HUES48 (cell line): Measurements from ENCODE around the gene CCDC40.
A peak's percentile ranks its signal among the peaks of the same experiment; 100 is the strongest.

ENCODE experiments used
- H3K27ac ChIP-seq: one replicate; pipeline ENCODE4 v1.7.0; 2013; ENCODE audit warnings: low read depth, low read length, inconsistent platforms
- H3K27me3 ChIP-seq: 2 replicates; pipeline ENCODE4 v1.6.1; 2013; ENCODE audit warnings: mild to moderate bottlenecking, low read length; ENCODE audit not compliant: control insufficient read depth, insufficient read depth
- H3K36me3 ChIP-seq: 2 replicates; pipeline ENCODE4 v1.6.1; 2013; ENCODE audit warnings: low read length; ENCODE audit not compliant: control insufficient read depth, insufficient read depth
- H3K4me1 ChIP-seq: 2 replicates; pipeline ENCODE4 v1.6.1; 2013; ENCODE audit warnings: mild to moderate bottlenecking, low read length; ENCODE audit not compliant: control insufficient read depth, insufficient read depth
- H3K4me3 ChIP-seq: 2 replicates; pipeline ENCODE4 v1.5.1; 2013; ENCODE audit warnings: mild to moderate bottlenecking, low read depth, low read length
- H3K9ac ChIP-seq: 2 replicates; pipeline ENCODE4 v1.6.1; 2013; ENCODE audit warnings: mild to moderate bottlenecking, low read depth, low read length, moderate library complexity
- H3K9me3 ChIP-seq: 2 replicates; pipeline ENCODE4 v1.6.1; 2013; ENCODE audit warnings: low read length; ENCODE audit not compliant: control insufficient read depth, insufficient read depth

Gene CCDC40

GRCh38 chr17:80035937-80036714 is at the start of gene CCDC40:
Gene CCDC40, plus strand, starts transcription at chr17:80036642. Its CDS starts 21 bp downstream, at chr17:80036663.
- H3K9ac ChIP-seq, result peak within 1 kb of the TSS; percentile 82
- peak within 1 kb of the TSS; percentile 92 for H3K4me3 ChIP-seq
- H3K27me3 ChIP-seq, result no peaks in the 10 kb centered on the region
- no peaks in the 10 kb centered on the region for H3K9me3 ChIP-seq
- 0 out of 2 replicates have a peak, but pooled peaks cover 3% of the 10 kb centered on the region for H3K4me1 ChIP-seq
- peaks cover 5% of the 10 kb centered on the region for H3K36me3 ChIP-seq
- H3K27ac ChIP-seq, result peak within 1 kb of the TSS; percentile 93

- no peaks in the 10 kb centered on the region for H3K36me3 ChIP-seq
- H3K9ac ChIP-seq, result no peak overlapping the region
- no peaks in the 10 kb centered on the region for H3K9me3 ChIP-seq
- no peak overlapping the region for H3K27ac ChIP-seq
- H3K27me3 ChIP-seq, result no peaks in the 10 kb centered on the region
- peaks cover 25% of the 10 kb centered on the region for H3K4me1 ChIP-seq
- H3K4me3 ChIP-seq, result no peak overlapping the region
Measured at GRCh38 chr17:79987187-79987934, 49.1 kb upstream of the CCDC40 start.

GRCh38 chr17:79987935-79988184 is 48.6 kb upstream of the CCDC40 start:
- Histone ChIP-seq H3K27me3 (no peaks in the 10 kb centered on the region), H3K27ac (no peak overlapping the region), H3K9ac (no peak overlapping the region), H3K9me3 (no peaks in the 10 kb centered on the region), H3K36me3 (no peaks in the 10 kb centered on the region), H3K4me1 (peaks cover 30% of the 10 kb centered on the region), H3K4me3 (no peak overlapping the region)

- Histone ChIP-seq H3K4me1 (peaks cover 34% of the 10 kb centered on the region), H3K9me3 (no peaks in the 10 kb centered on the region), H3K9ac (no peak overlapping the region), H3K27me3 (no peaks in the 10 kb centered on the region), H3K36me3 (no peaks in the 10 kb centered on the region), H3K4me3 (no peak overlapping the region), H3K27ac (no peak overlapping the region)
Measured at GRCh38 chr17:79988185-79988971, 48.1 kb upstream of the CCDC40 start.

- H3K27me3 ChIP-seq, result no peaks in the 10 kb centered on the region
- H3K36me3 ChIP-seq, result no peaks in the 10 kb centered on the region
- H3K4me1 ChIP-seq, result peaks cover 43% of the 10 kb centered on the region
- H3K9ac ChIP-seq, result no peak overlapping the region
- H3K27ac ChIP-seq, result no peak overlapping the region
- H3K4me3 ChIP-seq, result no peak overlapping the region
- no peaks in the 10 kb centered on the region for H3K9me3 ChIP-seq
Measured at GRCh38 chr17:79989106-79989835, 47.2 kb upstream of the CCDC40 start.

GRCh38 chr17:79990051-79990592 is 46.3 kb upstream of the CCDC40 start:
- Histone ChIP-seq H3K9ac (no peak overlapping the region), H3K27ac (no peak overlapping the region), H3K27me3 (no peaks in the 10 kb centered on the region), H3K4me3 (no peak overlapping the region), H3K9me3 (no peaks in the 10 kb centered on the region), H3K36me3 (no peaks in the 10 kb centered on the region), H3K4me1 (peaks cover 43% of the 10 kb centered on the region)

- no peak overlapping the region for H3K4me3 ChIP-seq
- peaks cover 43% of the 10 kb centered on the region for H3K4me1 ChIP-seq
- no peak overlapping the region for H3K27ac ChIP-seq
- H3K27me3 ChIP-seq, result no peaks in the 10 kb centered on the region
- no peak overlapping the region for H3K9ac ChIP-seq
- H3K36me3 ChIP-seq, result no peaks in the 10 kb centered on the region
- no peaks in the 10 kb centered on the region for H3K9me3 ChIP-seq
Measured at GRCh38 chr17:79990704-79991103, 45.7 kb upstream of the CCDC40 start.

- no peak overlapping the region for H3K9ac ChIP-seq
- no peaks in the 10 kb centered on the region for H3K36me3 ChIP-seq
- H3K9me3 ChIP-seq, result no peaks in the 10 kb centered on the region
- H3K4me1 ChIP-seq, result peaks cover 43% of the 10 kb centered on the region
- H3K27ac ChIP-seq, result no peak overlapping the region
- H3K4me3 ChIP-seq, result peak overlapping the region; percentile 52; the same call in 1 of the 2 replicates
- H3K27me3 ChIP-seq, result no peaks in the 10 kb centered on the region
Measured at GRCh38 chr17:79991140-79991923, 45.1 kb upstream of the CCDC40 start.

- Histone ChIP-seq H3K27me3 (no peaks in the 10 kb centered on the region), H3K9ac (no peak overlapping the region), H3K4me1 (peaks cover 43% of the 10 kb centered on the region), H3K36me3 (no peaks in the 10 kb centered on the region), H3K27ac (no peak overlapping the region), H3K9me3 (no peaks in the 10 kb centered on the region), H3K4me3 (peak overlapping the region; percentile 52)
Measured at GRCh38 chr17:79991924-79992648, 44.4 kb upstream of the CCDC40 start.
